ENCODE results near the gene SH2D2A. TPM values are rescaled to one million over a fixed set of nuclear protein-coding genes. Genes with fewer than 3 reads are reported as not detected.

SH2D2A gene
- total and polyA plus RNA-seq, 2 experiments from 2014 or later: 0.43 TPM; not detected in 1

- Histone ChIP-seq H3K27ac (no peak overlapping the region), H3K9ac (no peak overlapping the region), H3K4me2 (ENCODE audit: unreplicated experiment) (no peak overlapping the region), H3K27me3 (replicated peaks; ENCODE audit: insufficient read depth) (peaks cover 18% of the 10 kb centered on the region), H3K79me2 (ENCODE audit: insufficient read depth) (no peaks in the 10 kb centered on the region), H3K36me3 (ENCODE audit: low read depth) (no peaks in the 10 kb centered on the region), H3K4me1 (ENCODE audit: insufficient read depth) (0 out of 2 replicates have a peak, but pooled peaks cover 3% of the 10 kb centered on the region), H3K4me3 (no peak overlapping the region), H3K9me2 (ENCODE audit: insufficient read depth) (no peaks in the 10 kb centered on the region), H3F3A (ENCODE audit: insufficient read depth) (no peaks in the 10 kb centered on the region), H4K20me1 (ENCODE audit: insufficient read depth) (no peaks in the 10 kb centered on the region), H3K9me3 (ENCODE audit: low read depth) (no peaks in the 10 kb centered on the region), H2AFZ (no peak overlapping the region)
- 67 to 79% methylated on average over 3 of the region's 3 CpGs for WGBS, 2 experiments (ENCODE audit: low coverage in 1 of 2, low lambda C conversion rate in 2 of 2, missing lambda C conversion rate in 2 of 2)
- in situ Hi-C loops (cut with MboI): no loop called here
- no peak for TF ChIP-seq EZH2 (IDR thresholded peaks at IDR 0.05; ENCODE audit: insufficient read depth, poor library complexity, severe bottlenecking)
- TF ChIP-seq EZH2phosphoT487 (IDR thresholded peaks at IDR 0.05; ENCODE audit: insufficient read depth, low read depth): no peak
- no peak for DNase-seq
Measured at GRCh38 chr1:156857532-156857931, 40.9 kb upstream of the SH2D2A start.

- Histone ChIP-seq H4K20me1 (ENCODE audit: insufficient read depth) (no peaks in the 10 kb centered on the region), H3K36me3 (ENCODE audit: low read depth) (no peaks in the 10 kb centered on the region), H3K79me2 (ENCODE audit: insufficient read depth) (no peaks in the 10 kb centered on the region), H3K27me3 (replicated peaks; ENCODE audit: insufficient read depth) (peaks cover 10% of the 10 kb centered on the region), H3K4me3 (no peak overlapping the region), H3K27ac (no peak overlapping the region), H2AFZ (no peak overlapping the region), H3K4me2 (ENCODE audit: unreplicated experiment) (no peak overlapping the region), H3F3A (ENCODE audit: insufficient read depth) (no peaks in the 10 kb centered on the region), H3K9me2 (ENCODE audit: insufficient read depth) (no peaks in the 10 kb centered on the region), H3K4me1 (ENCODE audit: insufficient read depth) (0 out of 2 replicates have a peak, but pooled peaks cover 3% of the 10 kb centered on the region), H3K9ac (no peak overlapping the region), H3K9me3 (ENCODE audit: low read depth) (no peaks in the 10 kb centered on the region)
- in situ Hi-C loops (cut with MboI): no loop called here
- no peak for DNase-seq
- no peak for TF ChIP-seq EZH2phosphoT487 (IDR thresholded peaks at IDR 0.05; ENCODE audit: insufficient read depth, low read depth)
- no peak for TF ChIP-seq EZH2 (IDR thresholded peaks at IDR 0.05; ENCODE audit: insufficient read depth, poor library complexity, severe bottlenecking)
- 72 to 87% methylated on average over 3 of the region's 3 CpGs for WGBS, 2 experiments (ENCODE audit: low coverage in 1 of 2, low lambda C conversion rate in 2 of 2, missing lambda C conversion rate in 2 of 2)
Measured at GRCh38 chr1:156856282-156856785, 39.7 kb upstream of the SH2D2A start.

- Histone ChIP-seq H3K27ac (no peak overlapping the region), H4K20me1 (ENCODE audit: insufficient read depth) (no peaks in the 10 kb centered on the region), H3K9me3 (ENCODE audit: low read depth) (no peaks in the 10 kb centered on the region), H3K4me2 (ENCODE audit: unreplicated experiment) (no peak overlapping the region), H3K9me2 (ENCODE audit: insufficient read depth) (no peaks in the 10 kb centered on the region), H2AFZ (no peak overlapping the region), H3K27me3 (replicated peaks; ENCODE audit: insufficient read depth) (peaks cover 5% of the 10 kb centered on the region; the same call in 1 of the 2 replicates), H3K4me3 (no peak overlapping the region), H3F3A (ENCODE audit: insufficient read depth) (no peaks in the 10 kb centered on the region), H3K79me2 (ENCODE audit: insufficient read depth) (no peaks in the 10 kb centered on the region), H3K4me1 (ENCODE audit: insufficient read depth) (0 out of 2 replicates have a peak, but pooled peaks cover 3% of the 10 kb centered on the region), H3K9ac (no peak overlapping the region), H3K36me3 (ENCODE audit: low read depth) (no peaks in the 10 kb centered on the region)
- no peak for DNase-seq
- in situ Hi-C loops (cut with MboI): no loop called here
- TF ChIP-seq EZH2 (IDR thresholded peaks at IDR 0.05; ENCODE audit: insufficient read depth, poor library complexity, severe bottlenecking) (no peak), EZH2phosphoT487 (IDR thresholded peaks at IDR 0.05; ENCODE audit: insufficient read depth, low read depth) (no peak)
- 41 to 43% methylated on average over 3 of the region's 3 CpGs for WGBS, 2 experiments (ENCODE audit: low coverage in 1 of 2, low lambda C conversion rate in 2 of 2, missing lambda C conversion rate in 2 of 2)
Measured at GRCh38 chr1:156854634-156855033, 38.0 kb upstream of the SH2D2A start.

GRCh38 chr1:156853761-156854160 is 37.1 kb upstream of the SH2D2A start:
- Histone ChIP-seq H3F3A (ENCODE audit: insufficient read depth) (no peaks in the 10 kb centered on the region), H2AFZ (no peak overlapping the region), H3K36me3 (ENCODE audit: low read depth) (no peaks in the 10 kb centered on the region), H3K9me2 (ENCODE audit: insufficient read depth) (no peaks in the 10 kb centered on the region), H3K27me3 (replicated peaks; ENCODE audit: insufficient read depth) (peaks cover 5% of the 10 kb centered on the region; the same call in 1 of the 2 replicates), H3K79me2 (ENCODE audit: insufficient read depth) (no peaks in the 10 kb centered on the region), H3K27ac (no peak overlapping the region), H3K9ac (no peak overlapping the region), H4K20me1 (ENCODE audit: insufficient read depth) (no peaks in the 10 kb centered on the region), H3K4me3 (no peak overlapping the region), H3K9me3 (ENCODE audit: low read depth) (no peaks in the 10 kb centered on the region), H3K4me2 (ENCODE audit: unreplicated experiment) (no peak overlapping the region), H3K4me1 (ENCODE audit: insufficient read depth) (no peaks in the 10 kb centered on the region)
- in situ Hi-C loops (cut with MboI): no loop called here
- no peak for TF ChIP-seq EZH2 (IDR thresholded peaks at IDR 0.05; ENCODE audit: insufficient read depth, poor library complexity, severe bottlenecking)
- no peak for TF ChIP-seq EZH2phosphoT487 (IDR thresholded peaks at IDR 0.05; ENCODE audit: insufficient read depth, low read depth)
- 87 to 91% methylated on average over 19 of the region's 19 CpGs for WGBS, 2 experiments (ENCODE audit: low coverage in 1 of 2, low lambda C conversion rate in 2 of 2, missing lambda C conversion rate in 2 of 2)
- DNase-seq: no peak
